ENCODE results near the gene RASSF6. TPM values are rescaled to one million over a fixed set of nuclear protein-coding genes. Genes with fewer than 3 reads are reported as not detected.
"Not testable (repeated sequence)": the region's sequence is repeated elsewhere in the genome, so short reads cannot be mapped to it uniquely, and the experiment has no call there.

The RASSF6 gene
- total RNA-seq, 3 donors from 2014 or later = 15.1 to 41.1 (median 27.1) TPM

DNA sequence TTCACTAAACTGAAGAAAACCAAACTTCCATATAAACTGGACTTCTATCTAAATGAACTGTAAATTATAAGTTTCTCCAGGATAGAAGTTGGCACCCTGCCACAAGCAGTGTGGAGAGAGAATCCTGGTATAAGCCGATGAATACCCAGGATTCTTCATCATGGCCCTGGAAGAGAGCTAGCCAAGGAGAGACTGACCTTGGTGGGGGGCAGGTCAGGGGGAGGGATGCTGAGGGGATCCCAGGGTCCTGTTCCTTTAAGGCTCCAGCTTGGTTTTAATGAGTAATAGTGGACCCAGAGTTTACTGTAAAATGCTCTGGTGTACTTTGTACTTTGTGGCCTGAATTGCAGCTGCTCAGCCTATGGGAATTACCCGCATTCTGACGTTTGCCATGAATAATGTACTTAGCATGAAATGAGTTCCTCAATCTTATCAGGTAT, 16.9 kb downstream of the RASSF6 start:
- Histone ChIP-seq H3K36me3 (ENCODE audit: low read depth) (no peaks in the 10 kb centered on the region), H3K4me3 (no peak overlapping the region), H3K9me3 (no peaks in the 10 kb centered on the region), H3K4me1 (ENCODE audit: low read depth) (peaks cover 38% of the 10 kb centered on the region)
- TF ChIP-seq, protein P1, sequence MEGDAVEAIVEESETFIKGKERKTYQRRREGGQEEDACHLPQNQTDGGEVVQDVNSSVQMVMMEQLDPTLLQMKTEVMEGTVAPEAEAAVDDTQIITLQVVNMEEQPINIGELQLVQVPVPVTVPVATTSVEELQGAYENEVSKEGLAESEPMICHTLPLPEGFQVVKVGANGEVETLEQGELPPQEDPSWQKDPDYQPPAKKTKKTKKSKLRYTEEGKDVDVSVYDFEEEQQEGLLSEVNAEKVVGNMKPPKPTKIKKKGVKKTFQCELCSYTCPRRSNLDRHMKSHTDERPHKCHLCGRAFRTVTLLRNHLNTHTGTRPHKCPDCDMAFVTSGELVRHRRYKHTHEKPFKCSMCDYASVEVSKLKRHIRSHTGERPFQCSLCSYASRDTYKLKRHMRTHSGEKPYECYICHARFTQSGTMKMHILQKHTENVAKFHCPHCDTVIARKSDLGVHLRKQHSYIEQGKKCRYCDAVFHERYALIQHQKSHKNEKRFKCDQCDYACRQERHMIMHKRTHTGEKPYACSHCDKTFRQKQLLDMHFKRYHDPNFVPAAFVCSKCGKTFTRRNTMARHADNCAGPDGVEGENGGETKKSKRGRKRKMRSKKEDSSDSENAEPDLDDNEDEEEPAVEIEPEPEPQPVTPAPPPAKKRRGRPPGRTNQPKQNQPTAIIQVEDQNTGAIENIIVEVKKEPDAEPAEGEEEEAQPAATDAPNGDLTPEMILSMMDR (IDR thresholded peaks at IDR 0.05) = no peak
- DNase-seq = peak in 2 of 3 donors; percentile 52 to 79
- intact Hi-C loops (cut with DNase I, micrococcal nuclease) = no loop called here
- ATAC-seq = peak; percentile 74

DNA sequence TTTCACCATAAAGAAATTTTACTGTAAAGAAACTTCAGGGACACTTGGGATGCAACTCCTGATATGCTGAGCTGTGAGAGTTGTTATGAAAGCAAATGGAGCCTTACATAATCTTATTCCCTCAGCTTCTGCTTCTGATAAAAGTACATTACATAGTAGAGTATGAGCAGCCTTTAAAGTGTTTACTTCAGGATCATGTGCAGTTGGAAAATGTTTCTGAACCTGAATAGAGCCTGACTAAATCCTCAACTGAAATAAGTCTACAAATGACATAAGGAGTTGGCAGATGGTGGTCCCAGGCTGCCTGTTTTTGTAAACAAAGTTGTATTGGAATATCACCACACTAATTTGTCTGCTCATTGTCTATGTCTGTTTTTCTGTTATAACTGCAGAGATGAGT, 19.3 kb downstream of the RASSF6 start:
- Histone ChIP-seq H3K36me3 (ENCODE audit: low read depth) (no peaks in the 10 kb centered on the region), H3K4me3 (no peak overlapping the region), H3K4me1 (ENCODE audit: low read depth) (peaks cover 20% of the 10 kb centered on the region), H3K9me3 (no peaks in the 10 kb centered on the region)
- TF ChIP-seq, protein P1 (IDR thresholded peaks at IDR 0.05) = no peak
- no peak for ATAC-seq
- DNase-seq = no peak
- intact Hi-C loops (cut with DNase I, micrococcal nuclease) = no loop called here

DNA sequence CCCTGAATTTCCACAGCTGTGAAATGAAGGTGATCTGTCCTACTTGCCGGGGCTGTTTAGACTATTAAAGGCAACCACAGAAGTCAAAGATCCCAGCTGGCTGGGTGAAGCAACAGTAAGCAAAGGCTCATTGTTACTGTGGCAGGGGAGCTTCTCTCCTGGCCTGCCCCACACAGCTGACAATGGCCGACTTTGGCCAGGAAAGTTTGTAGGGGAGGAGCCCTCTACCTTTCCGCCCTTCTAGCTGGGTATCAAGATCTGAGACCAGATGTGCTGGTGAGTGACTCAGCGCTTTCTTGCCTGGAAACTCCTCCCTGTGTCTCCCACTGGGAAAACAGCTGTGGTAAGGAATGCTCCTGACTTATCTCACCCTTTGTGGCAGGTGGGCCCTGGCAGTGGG, 21.1 kb downstream of the RASSF6 start:
- Histone ChIP-seq H3K9me3 (no peaks in the 10 kb centered on the region), H3K4me3 (no peak overlapping the region), H3K4me1 (ENCODE audit: low read depth) (peaks cover 12% of the 10 kb centered on the region), H3K36me3 (ENCODE audit: low read depth) (no peaks in the 10 kb centered on the region)
- TF ChIP-seq, protein P1 (IDR thresholded peaks at IDR 0.05) = no peak
- intact Hi-C loops (cut with DNase I, micrococcal nuclease) = no loop called here
- DNase-seq (peak; percentile 64 to 77 (median 71)), ATAC-seq (peak; percentile 94)

DNA sequence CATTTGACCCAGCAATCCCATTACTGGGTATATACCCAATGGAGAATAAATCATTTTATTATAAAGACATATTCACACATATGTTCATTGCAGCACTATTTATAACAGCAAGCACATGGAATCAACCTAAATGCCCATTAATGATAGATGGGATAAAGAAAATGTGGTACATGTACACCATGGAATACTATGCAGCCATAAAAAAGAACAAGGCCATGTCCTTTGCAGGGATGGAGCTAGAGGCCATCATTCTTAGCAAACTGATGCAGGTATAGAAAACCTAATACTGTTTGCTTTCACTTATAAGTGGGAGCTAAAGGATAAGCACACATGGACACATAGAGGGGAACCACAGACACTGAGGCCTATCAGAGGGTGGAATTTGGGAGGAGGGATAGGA, 22.6 kb downstream of the RASSF6 start:
- DNase-seq = no peak
- ATAC-seq = no peak
- TF ChIP-seq, protein P1 (IDR thresholded peaks at IDR 0.05) = no peak
- Histone ChIP-seq H3K4me3 (no peak overlapping the region), H3K4me1 (ENCODE audit: low read depth) (peaks cover 3% of the 10 kb centered on the region), H3K9me3 (no peaks in the 10 kb centered on the region), H3K36me3 (ENCODE audit: low read depth) (no peaks in the 10 kb centered on the region)
- intact Hi-C loops (cut with DNase I, micrococcal nuclease) = no loop called here

DNA sequence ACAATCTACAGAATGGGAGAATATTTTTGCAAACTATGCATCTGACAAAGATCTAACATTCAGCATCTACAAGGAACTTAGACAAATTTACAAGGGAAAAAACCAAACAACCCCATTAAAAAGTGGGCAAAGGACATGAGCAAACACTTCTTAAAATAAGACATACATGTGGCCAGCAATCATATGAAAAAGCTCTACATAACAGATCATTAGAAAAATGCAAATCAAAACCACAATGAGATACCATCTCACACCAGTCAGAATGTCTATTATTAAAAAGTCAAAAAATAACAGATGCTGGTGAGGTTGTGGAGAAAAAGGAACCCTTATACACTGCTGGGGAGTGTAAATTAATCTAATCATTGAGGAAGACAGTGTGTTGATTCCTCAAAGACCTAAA, 23.1 kb downstream of the RASSF6 start:
- H3K9me3 ChIP-seq; H3K4me3 ChIP-seq; DNase-seq; ATAC-seq; intact Hi-C loops (cut with DNase I, micrococcal nuclease); H3K36me3 ChIP-seq (ENCODE audit: low read depth); H3K4me1 ChIP-seq (ENCODE audit: low read depth): not testable (repeated sequence)

DNA sequence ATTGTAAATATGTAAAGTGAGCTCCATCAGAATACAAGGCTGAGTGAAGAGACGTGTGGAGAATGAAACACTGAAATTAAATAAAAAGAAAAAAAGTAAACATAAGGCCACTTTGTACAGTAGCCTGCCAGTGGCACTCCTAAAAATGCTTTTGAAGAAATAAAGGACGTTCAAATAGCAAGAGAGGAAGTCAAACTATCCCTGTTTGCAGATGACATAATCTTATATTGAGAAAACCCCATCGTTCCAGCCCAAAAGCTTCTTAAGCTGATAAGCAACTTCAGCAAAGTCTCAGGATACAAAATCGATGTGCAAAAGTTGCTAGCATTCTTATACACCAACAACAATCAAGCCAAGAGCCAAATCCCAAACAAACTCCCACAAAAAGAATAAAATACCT, 24.2 kb downstream of the RASSF6 start:
- intact Hi-C loops (cut with DNase I, micrococcal nuclease) = no loop called here
- Histone ChIP-seq H3K4me1 (ENCODE audit: low read depth) (peaks cover 3% of the 10 kb centered on the region), H3K9me3 (no peaks in the 10 kb centered on the region), H3K4me3 (no peak overlapping the region), H3K36me3 (ENCODE audit: low read depth) (no peaks in the 10 kb centered on the region)
- ATAC-seq (no peak), DNase-seq (no peak)
- TF ChIP-seq, protein P1 (IDR thresholded peaks at IDR 0.05) = no peak
